ENCODE data around the gene MOV10L1. TPM values are rescaled to one million over a fixed set of nuclear protein-coding genes. Genes with fewer than 3 reads are reported as not detected.

The MOV10L1 gene
- polyA plus RNA-seq, 3 donors, result 0.18 to 0.35 TPM; not detected in 1

DNA sequence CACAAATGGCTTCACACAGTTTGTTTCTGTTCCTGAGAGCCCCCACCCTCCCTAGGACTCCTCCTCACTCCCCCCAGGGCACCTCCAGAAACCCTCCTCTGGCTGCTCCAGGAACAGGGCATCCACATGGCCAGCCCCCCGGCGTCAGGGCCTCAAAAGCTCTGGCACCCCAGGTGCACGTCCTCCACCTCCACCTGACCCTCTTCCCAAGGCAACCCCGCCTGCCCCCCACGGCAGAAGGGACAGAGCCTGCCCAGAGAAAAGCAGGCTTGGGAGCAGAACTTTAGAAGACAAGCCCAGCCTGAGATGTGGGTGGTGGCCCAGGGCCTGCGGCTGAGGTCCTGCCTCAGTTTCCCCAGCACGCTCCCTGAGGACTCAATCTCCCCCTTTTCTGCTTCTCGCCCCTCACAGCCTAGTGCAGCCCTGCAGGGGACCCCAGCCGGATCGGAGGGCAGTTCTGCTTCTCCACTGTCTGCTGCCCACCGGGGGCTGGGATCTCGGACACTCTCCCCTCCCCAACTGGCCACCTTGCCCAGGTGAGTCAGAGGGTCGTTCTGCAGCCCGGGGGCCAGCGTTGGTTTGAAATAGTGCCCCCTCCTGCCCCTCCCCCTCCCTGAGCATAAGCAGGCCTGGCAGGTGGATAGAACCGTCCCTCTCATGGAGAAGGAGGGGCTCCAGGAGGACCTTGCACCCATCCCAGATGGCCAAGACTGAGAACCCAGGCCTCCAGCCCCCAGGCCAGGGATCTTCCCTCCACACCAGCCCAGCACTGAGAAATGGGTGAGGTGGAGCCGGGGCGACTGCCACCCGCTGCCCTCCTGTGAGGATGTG lies 93.5 kb downstream of the MOV10L1 start:
- H3K4me1 Mint-ChIP-seq, result peaks cover 33% of the 10 kb centered on the region
- H3K9me3 Mint-ChIP-seq, result no peaks in the 10 kb centered on the region
- 85% methylated on average over 15 of the region's 19 CpGs for WGBS (ENCODE audit: insufficient coverage)
- Histone ChIP-seq H3K27me3 (ENCODE audit: control insufficient read depth in 2 of 2, insufficient read depth in 2 of 2, low read length in 2 of 2) (peaks cover 0 to 5% of the 10 kb centered on the region in 2 donors), H3K4me2 (replicated peaks; ENCODE audit: extremely low read depth, low read length, poor library complexity, severe bottlenecking) (peak overlapping the region; percentile 96), H2AFZ (ENCODE audit: insufficient read depth, low read depth, low read length, poor library complexity, severe bottlenecking) (peak overlapping the region; percentile 83), H4K20me1 (ENCODE audit: insufficient read depth, low read length) (no peaks in the 10 kb centered on the region), H3K79me2 (ENCODE audit: insufficient read depth, low read length) (peaks cover 27% of the 10 kb centered on the region), H3K36me3 (replicated peaks in 1 of 2; ENCODE audit: control insufficient read depth in 1 of 2, insufficient read depth in 2 of 2, low read length in 2 of 2) (no peaks in the 10 kb centered on the region), H3K4me3 (replicated peaks in 1 of 3; ENCODE audit: low read depth in 2 of 3, low read length in 3 of 3) (peak overlapping the region in 1 of 3 experiments; percentile 85), H3K9me3 (replicated peaks in 1 of 2; ENCODE audit: control insufficient read depth in 1 of 2, insufficient read depth in 1 of 2, low read length in 2 of 2) (no peaks in the 10 kb centered on the region), H3K9ac (ENCODE audit: insufficient read depth, low read length, poor library complexity, severe bottlenecking) (peak overlapping the region; percentile 74), H3K27ac (ENCODE audit: low read depth in 1 of 2, low read length in 2 of 2) (peak overlapping the region in 1 of 2 donors; percentile 29), H3K4me1 (ENCODE audit: control insufficient read depth in 1 of 2, insufficient read depth in 2 of 2, low read length in 2 of 2) (peaks cover 34 to 52% of the 10 kb centered on the region in 2 donors)
- H3K27ac Mint-ChIP-seq, result peak overlapping the region in 5 of 7 donors; percentile 41 to 87 (median 81)
- peak overlapping the region; percentile 39 to 42 for H3K4me3 Mint-ChIP-seq
- H3K27me3 Mint-ChIP-seq (ENCODE audit: low read depth in 3 of 3), result peaks cover 7 to 13% (median 8%) of the 10 kb centered on the region in 3 donors
- intact Hi-C loops (cut with micrococcal nuclease), result no loop called here
- H3K36me3 Mint-ChIP-seq, result peaks cover 0 to 8% of the 10 kb centered on the region in 2 donors
- TF ChIP-seq, protein P1, sequence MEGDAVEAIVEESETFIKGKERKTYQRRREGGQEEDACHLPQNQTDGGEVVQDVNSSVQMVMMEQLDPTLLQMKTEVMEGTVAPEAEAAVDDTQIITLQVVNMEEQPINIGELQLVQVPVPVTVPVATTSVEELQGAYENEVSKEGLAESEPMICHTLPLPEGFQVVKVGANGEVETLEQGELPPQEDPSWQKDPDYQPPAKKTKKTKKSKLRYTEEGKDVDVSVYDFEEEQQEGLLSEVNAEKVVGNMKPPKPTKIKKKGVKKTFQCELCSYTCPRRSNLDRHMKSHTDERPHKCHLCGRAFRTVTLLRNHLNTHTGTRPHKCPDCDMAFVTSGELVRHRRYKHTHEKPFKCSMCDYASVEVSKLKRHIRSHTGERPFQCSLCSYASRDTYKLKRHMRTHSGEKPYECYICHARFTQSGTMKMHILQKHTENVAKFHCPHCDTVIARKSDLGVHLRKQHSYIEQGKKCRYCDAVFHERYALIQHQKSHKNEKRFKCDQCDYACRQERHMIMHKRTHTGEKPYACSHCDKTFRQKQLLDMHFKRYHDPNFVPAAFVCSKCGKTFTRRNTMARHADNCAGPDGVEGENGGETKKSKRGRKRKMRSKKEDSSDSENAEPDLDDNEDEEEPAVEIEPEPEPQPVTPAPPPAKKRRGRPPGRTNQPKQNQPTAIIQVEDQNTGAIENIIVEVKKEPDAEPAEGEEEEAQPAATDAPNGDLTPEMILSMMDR (IDR thresholded peaks at IDR 0.05), result no peak
- no peak for DNase-seq

DNA sequence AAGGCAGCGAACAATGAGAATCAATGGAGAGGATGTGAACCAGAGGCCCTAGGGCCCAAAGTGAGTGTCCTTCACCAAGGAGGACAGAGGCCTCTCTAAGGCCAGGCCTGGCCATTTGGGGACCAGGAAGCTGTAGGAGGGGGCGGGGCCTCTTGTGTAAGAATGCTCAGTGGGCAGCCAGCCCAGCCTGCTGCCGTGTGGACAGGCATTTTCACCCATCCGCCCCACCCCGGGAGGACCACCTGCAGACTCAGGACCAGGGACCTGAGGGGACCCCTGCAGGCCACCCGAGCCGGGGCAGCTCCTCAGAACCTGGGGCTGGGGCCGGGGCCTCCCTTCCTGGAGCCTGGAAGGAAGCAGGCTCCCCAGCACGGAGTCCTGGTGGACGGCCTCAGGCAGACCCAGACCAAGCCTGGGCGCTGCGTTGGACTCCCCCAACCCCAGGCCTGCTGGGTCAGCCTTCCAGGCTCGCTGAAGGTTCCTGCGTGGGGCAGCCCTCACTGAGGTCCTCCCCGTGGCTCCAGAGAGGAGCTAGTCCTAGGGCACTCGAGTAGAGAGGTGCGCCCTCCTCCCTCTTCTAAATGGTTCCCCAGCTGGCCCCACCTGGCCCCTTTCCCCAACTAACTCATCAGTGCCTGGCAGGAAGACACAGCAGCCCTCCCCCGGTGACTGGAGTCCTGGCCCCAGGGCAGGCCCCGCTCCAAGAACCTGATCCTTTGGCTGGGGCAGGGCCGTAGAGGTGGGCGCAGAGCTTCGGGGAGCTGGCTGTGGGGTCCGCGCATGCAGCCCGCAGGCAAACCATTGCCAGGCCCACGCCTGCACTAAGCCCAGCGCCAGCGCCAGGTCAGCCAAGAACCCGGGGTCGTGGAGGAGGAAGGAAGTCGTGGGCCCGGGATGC lies 94.4 kb downstream of the MOV10L1 start:
- peak in 2 of 3 donors; percentile 53 to 69 for DNase-seq
- H3K4me2 ChIP-seq (replicated peaks; ENCODE audit: extremely low read depth, low read length, poor library complexity, severe bottlenecking), result peak overlapping the region; percentile 96
- peak overlapping the region; percentile 74 for H3K9ac ChIP-seq (ENCODE audit: insufficient read depth, low read length, poor library complexity, severe bottlenecking)

More for the DNA sequence above, 94.4 kb downstream of the MOV10L1 start:
- Histone ChIP-seq H3K4me3 (replicated peaks in 1 of 3; ENCODE audit: low read depth in 2 of 3, low read length in 3 of 3) (peak overlapping the region in 2 of 3 experiments; percentile 16 to 85), H3K79me2 (ENCODE audit: insufficient read depth, low read length) (peaks cover 36% of the 10 kb centered on the region), H3K36me3 (replicated peaks in 1 of 2; ENCODE audit: control insufficient read depth in 1 of 2, insufficient read depth in 2 of 2, low read length in 2 of 2) (no peaks in the 10 kb centered on the region), H4K20me1 (ENCODE audit: insufficient read depth, low read length) (no peaks in the 10 kb centered on the region), H3K27me3 (ENCODE audit: control insufficient read depth in 2 of 2, insufficient read depth in 2 of 2, low read length in 2 of 2) (peaks cover 0 to 5% of the 10 kb centered on the region in 2 donors), H3K4me1 (ENCODE audit: control insufficient read depth in 1 of 2, insufficient read depth in 2 of 2, low read length in 2 of 2) (peaks cover 43 to 61% of the 10 kb centered on the region in 2 donors), H2AFZ (ENCODE audit: insufficient read depth, low read depth, low read length, poor library complexity, severe bottlenecking) (peak overlapping the region; percentile 83), H3K27ac (ENCODE audit: low read depth in 1 of 2, low read length in 2 of 2) (peak overlapping the region in 1 of 2 donors; percentile 29), H3K9me3 (replicated peaks in 1 of 2; ENCODE audit: control insufficient read depth in 1 of 2, insufficient read depth in 1 of 2, low read length in 2 of 2) (no peaks in the 10 kb centered on the region)
- H3K4me3 Mint-ChIP-seq, result peak overlapping the region; percentile 76 to 88
- TF ChIP-seq, protein P1 (IDR thresholded peaks at IDR 0.05), result no peak
- 53% methylated on average over 32 of the region's 32 CpGs for WGBS (ENCODE audit: insufficient coverage)
- no peaks in the 10 kb centered on the region for H3K9me3 Mint-ChIP-seq
- H3K36me3 Mint-ChIP-seq, result peaks cover 8 to 12% of the 10 kb centered on the region in 2 donors
- H3K27me3 Mint-ChIP-seq (ENCODE audit: low read depth in 3 of 3), result peaks cover 6 to 7% (median 7%) of the 10 kb centered on the region in 3 donors
- intact Hi-C loops (cut with micrococcal nuclease), result loop anchor here (2.0 kb wide), 1 partner anchor 17 kb away; the partner anchor contains the start of gene SELENOO (in 2 of the 2)
- peaks cover 42% of the 10 kb centered on the region for H3K4me1 Mint-ChIP-seq
- H3K27ac Mint-ChIP-seq, result peak overlapping the region in 5 of 7 donors; percentile 61 to 87 (median 81)

Measured in CD14-positive monocyte (primary cell).